Trophoblast cell (in vitro differentiated cells and primary cell): ENCODE results near the gene ZSCAN9.

Experiments
- DNase-seq, 2 donors: peaks; one replicate each; pipeline ENCODE4 v3.0.0-alpha.2; 2016
- H2AFZ ChIP-seq: 2 replicates; pipeline ENCODE4 v1.6.1; 2013; ENCODE audit warnings: low read length, moderate library complexity, mild to moderate bottlenecking; ENCODE audit not compliant: insufficient read depth, poor library complexity
- H2AK5ac ChIP-seq: 2 replicates; pipeline ENCODE4 v1.6.1; 2013; ENCODE audit warnings: mild to moderate bottlenecking, low read length
- H2BK120ac ChIP-seq: 2 replicates; pipeline ENCODE4 v1.6.1; 2013; ENCODE audit warnings: low read length, mild to moderate bottlenecking, moderate library complexity; ENCODE audit not compliant: insufficient read depth, poor library complexity
- H2BK12ac ChIP-seq: 2 replicates; pipeline ENCODE4 v1.6.1; 2013; ENCODE audit warnings: mild to moderate bottlenecking, low read length, moderate library complexity
- H2BK5ac ChIP-seq: 2 replicates; pipeline ENCODE4 v1.6.1; 2013; ENCODE audit warnings: low read length, low read depth, moderate library complexity, mild to moderate bottlenecking; ENCODE audit not compliant: poor library complexity
- H3K14ac ChIP-seq: 2 replicates; pipeline ENCODE4 v1.6.1; 2013; ENCODE audit warnings: mild to moderate bottlenecking, low read length
- H3K18ac ChIP-seq: 2 replicates; pipeline ENCODE4 v1.6.1; 2013; ENCODE audit warnings: mild to moderate bottlenecking, low read length
- H3K23ac ChIP-seq: 2 replicates; pipeline ENCODE4 v1.6.1; 2013; ENCODE audit warnings: low read length
- H3K27ac ChIP-seq: 2 replicates; pipeline ENCODE4 v1.5.1; 2013; ENCODE audit warnings: low read depth, mild to moderate bottlenecking, inconsistent platforms, low read length, moderate library complexity
- H3K27me3 ChIP-seq: 2 replicates; pipeline ENCODE4 v1.6.1; 2013; ENCODE audit warnings: inconsistent platforms, mild to moderate bottlenecking, low read length, moderate library complexity; ENCODE audit not compliant: insufficient read depth
- H3K36me3 ChIP-seq, 2 experiments: 1 replicate in 1 of 2; 2 replicates in 1 of 2; pipeline ENCODE4 v1.6.1; 2013; ENCODE audit warnings: low read length in 2 of 2, mild to moderate bottlenecking in 2 of 2, moderate library complexity in 1 of 2; ENCODE audit not compliant: insufficient read depth in 2 of 2, control insufficient read depth in 1 of 2
- H3K4ac ChIP-seq: 2 replicates; pipeline ENCODE4 v1.6.1; 2013; ENCODE audit warnings: low read depth, mild to moderate bottlenecking, low read length, moderate library complexity
- H3K4me1 ChIP-seq, 2 experiments: 1 replicate in 1 of 2; 2 replicates in 1 of 2; pipeline ENCODE4 v1.6.1; 2013; ENCODE audit warnings: low read length in 2 of 2, mild to moderate bottlenecking in 2 of 2, moderate library complexity in 1 of 2; ENCODE audit not compliant: insufficient read depth in 2 of 2, control insufficient read depth in 1 of 2
- H3K4me2 ChIP-seq: 2 replicates; pipeline ENCODE4 v1.6.1; 2013; ENCODE audit warnings: inconsistent platforms, mild to moderate bottlenecking, low read length, moderate library complexity
- H3K4me3 ChIP-seq: 2 replicates; pipeline ENCODE4 v1.5.1; 2013; ENCODE audit warnings: mild to moderate bottlenecking, low read depth, low read length, inconsistent platforms
- H3K79me1 ChIP-seq: one replicate; pipeline ENCODE4 v1.6.1; 2013; ENCODE audit warnings: low read length
- H3K79me2 ChIP-seq: 2 replicates; pipeline ENCODE4 v1.6.1; 2013; ENCODE audit warnings: low read length, mild to moderate bottlenecking; ENCODE audit not compliant: control insufficient read depth, insufficient read depth, poor library complexity
- H3K9ac ChIP-seq: 2 replicates; pipeline ENCODE4 v1.6.1; 2013; ENCODE audit warnings: mild to moderate bottlenecking, low read length
- H3K9me3 ChIP-seq: 2 replicates; pipeline ENCODE4 v1.6.1; 2013; ENCODE audit warnings: low read depth, mild to moderate bottlenecking, control low read depth, inconsistent platforms, low read length; ENCODE audit not compliant: insufficient read depth
- H4K12ac ChIP-seq: 2 replicates; pipeline ENCODE4 v1.6.1; 2013; ENCODE audit warnings: low read depth, mild to moderate bottlenecking, low read length, moderate library complexity
- H4K8ac ChIP-seq: 2 replicates; pipeline ENCODE4 v1.6.1; 2013; ENCODE audit warnings: low read depth, mild to moderate bottlenecking, low read length, moderate library complexity
- H4K91ac ChIP-seq: one replicate; pipeline ENCODE4 v1.6.1; 2013; ENCODE audit warnings: low read depth, mild to moderate bottlenecking, low read length, moderate library complexity
- WGBS: extraction: QIAGEN DNeasy Blood & Tissue Kit; methylation state at CpG from one replicate; pipeline ENCODE4 v1.1.7; 2013; ENCODE audit warnings: missing lambda C conversion rate; ENCODE audit not compliant: insufficient read length, insufficient coverage; ENCODE audit errors: extremely low coverage; 5-methylcytosine and 5-hydroxymethylcytosine counted together

ZSCAN9 gene

DNA sequence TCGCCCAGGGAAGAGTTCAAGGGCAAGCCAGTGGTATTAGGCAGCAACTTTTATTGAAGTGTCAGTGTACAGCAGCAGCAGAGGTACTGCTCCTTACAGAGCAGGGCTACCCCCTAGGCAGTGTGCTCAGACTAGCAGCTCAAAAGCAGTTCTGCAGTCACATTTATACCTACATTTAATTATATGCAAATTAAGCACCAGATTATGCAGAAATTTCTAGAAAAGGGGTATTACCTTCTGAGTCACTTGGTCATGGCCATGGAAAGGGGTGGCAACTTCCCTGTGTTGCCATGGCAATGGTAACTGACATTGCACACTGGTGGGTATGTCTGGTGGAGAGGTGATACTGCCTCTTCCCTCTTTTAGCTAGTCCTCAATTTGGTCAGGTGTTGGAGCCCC lies 29.0 kb downstream of the ZSCAN9 start:
- Histone ChIP-seq H4K12ac (no peak overlapping the region), H3K4me1 (peaks cover 6 to 9% of the 10 kb centered on the region in 2 experiments), H3K79me2 (no peaks in the 10 kb centered on the region), H2AK5ac (no peak overlapping the region), H2BK5ac (no peak overlapping the region), H4K8ac (no peak overlapping the region), H3K9me3 (peaks cover 3% of the 10 kb centered on the region), H2BK120ac (no peak overlapping the region), H3K14ac (no peak overlapping the region), H3K9ac (no peak overlapping the region), H3K27me3 (no peaks in the 10 kb centered on the region), H3K18ac (no peak overlapping the region), H3K4me2 (no peak overlapping the region), H3K27ac (no peak overlapping the region), H3K36me3 (peaks cover 0 to 2% of the 10 kb centered on the region in 2 experiments), H4K91ac (no peak overlapping the region), H2AFZ (no peak overlapping the region), H3K79me1 (no peaks in the 10 kb centered on the region), H3K4ac (no peak overlapping the region), H3K23ac (no peak overlapping the region), H2BK12ac (no peak overlapping the region), H3K4me3 (no peak overlapping the region)
- WGBS: no CpG with 5 or more reads among the region's 1 CpG
- DNase-seq: no peak

DNA sequence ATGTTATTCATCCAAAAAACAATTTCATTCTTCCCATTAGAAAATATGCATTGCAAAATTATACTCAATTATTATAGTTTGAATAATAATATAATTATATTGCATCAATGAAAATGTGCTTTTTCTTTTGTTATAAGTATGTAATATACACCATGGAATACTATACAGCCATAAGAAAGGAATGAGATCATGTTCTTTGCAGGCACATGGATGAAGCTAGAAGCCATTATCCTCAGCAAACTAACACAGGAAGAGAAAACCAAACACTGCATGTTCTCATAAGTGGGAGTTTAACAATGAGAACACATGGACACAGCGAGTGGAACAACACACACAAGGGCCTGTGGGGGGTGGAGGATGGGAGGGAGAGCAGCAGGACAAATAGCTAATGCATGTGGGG lies 32.0 kb downstream of the ZSCAN9 start:
- no peak for DNase-seq
- Histone ChIP-seq H3K9me3 (peaks cover 3% of the 10 kb centered on the region), H3K27me3 (no peaks in the 10 kb centered on the region), H3K23ac (no peak overlapping the region), H3K36me3 (no peaks in the 10 kb centered on the region), H3K14ac (no peak overlapping the region), H4K91ac (no peak overlapping the region), H3K4me3 (no peak overlapping the region), H3K79me2 (no peaks in the 10 kb centered on the region), H2BK12ac (no peak overlapping the region), H3K79me1 (no peaks in the 10 kb centered on the region), H2BK120ac (no peak overlapping the region), H3K4ac (no peak overlapping the region), H2BK5ac (no peak overlapping the region), H3K9ac (no peak overlapping the region), H2AK5ac (no peak overlapping the region), H4K8ac (no peak overlapping the region), H3K4me1 (peaks cover 4 to 5% of the 10 kb centered on the region in 2 experiments), H4K12ac (no peak overlapping the region), H2AFZ (no peak overlapping the region), H3K27ac (no peak overlapping the region), H3K18ac (no peak overlapping the region), H3K4me2 (no peak overlapping the region)
- no CpG with 5 or more reads among the region's 1 CpG for WGBS

GRCh38 chr6:28258877-28259777 lies 34.1 kb downstream of the ZSCAN9 start, which contains the start of gene NKAPL:
Gene NKAPL, plus strand, starts transcription at chr6:28259297. Its CDS starts 75 bp downstream, at chr6:28259372.
- H3K9ac ChIP-seq: no peak within 1 kb of the TSS

GRCh38 chr6:28263922-28264321 lies 38.8 kb downstream of the ZSCAN9 start:
- Histone ChIP-seq H3K18ac (no peak overlapping the region), H4K8ac (no peak overlapping the region)
- no peak for DNase-seq

More at GRCh38 chr6:28258877-28259777, 34.1 kb downstream of the ZSCAN9 start, which contains the start of gene NKAPL:
- peak in 1 of 2 donors; percentile 27 for DNase-seq
- Histone ChIP-seq H3K23ac (no peak within 1 kb of the TSS), H2AFZ (no peak within 1 kb of the TSS), H3K9me3 (no peaks in the 10 kb centered on the region), H4K12ac (no peak within 1 kb of the TSS), H2AK5ac (no peak within 1 kb of the TSS), H2BK5ac (no peak within 1 kb of the TSS), H3K4me2 (no peak within 1 kb of the TSS), H3K36me3 (no peaks in the 10 kb centered on the region), H3K4me1 (no peaks in the 10 kb centered on the region), H4K8ac (no peak within 1 kb of the TSS), H2BK12ac (no peak within 1 kb of the TSS), H4K91ac (no peak within 1 kb of the TSS), H3K79me2 (no peaks in the 10 kb centered on the region), H3K14ac (no peak within 1 kb of the TSS), H3K79me1 (no peaks in the 10 kb centered on the region), H3K4ac (no peak within 1 kb of the TSS), H2BK120ac (no peak within 1 kb of the TSS), H3K27me3 (no peaks in the 10 kb centered on the region), H3K27ac (no peak within 1 kb of the TSS), H3K18ac (no peak within 1 kb of the TSS), H3K4me3 (no peak within 1 kb of the TSS)
- 100% methylated on average over 2 of the region's 58 CpGs for WGBS

More at GRCh38 chr6:28263922-28264321, 38.8 kb downstream of the ZSCAN9 start:
- no peak overlapping the region for H3K4me3 ChIP-seq
- no peak overlapping the region for H3K9ac ChIP-seq
- no peak overlapping the region for H4K91ac ChIP-seq
- H3K23ac ChIP-seq: no peak overlapping the region
- no peak overlapping the region for H3K27ac ChIP-seq
- H3K9me3 ChIP-seq: no peaks in the 10 kb centered on the region
- H3K79me2 ChIP-seq: peaks cover 3% of the 10 kb centered on the region
- no peak overlapping the region for H3K4ac ChIP-seq
- no peaks in the 10 kb centered on the region for H3K36me3 ChIP-seq
- no peak overlapping the region for H4K12ac ChIP-seq
- no peak overlapping the region for H3K14ac ChIP-seq
- no peak overlapping the region for H2BK120ac ChIP-seq
- H2BK5ac ChIP-seq: no peak overlapping the region
- no peak overlapping the region for H3K4me2 ChIP-seq
- peaks cover 4% of the 10 kb centered on the region for H3K79me1 ChIP-seq
- H2AFZ ChIP-seq: no peak overlapping the region
- no CpG with 5 or more reads among the region's 2 CpGs for WGBS
- H3K4me1 ChIP-seq: no peaks in the 10 kb centered on the region
- no peaks in the 10 kb centered on the region for H3K27me3 ChIP-seq
- no peak overlapping the region for H2BK12ac ChIP-seq
- no peak overlapping the region for H2AK5ac ChIP-seq
